Suprapubic skin (tissue), 4 donors: ENCODE results near the gene IRF2BP2. TPM values are rescaled to one million over a fixed set of nuclear protein-coding genes. Genes with fewer than 3 reads are reported as not detected.

Experiments used
- DNase-seq, 2 donors: peaks; one replicate each; pipeline ENCODE4 v3.0.0-alpha.2; 2019; ENCODE audit warnings: low spot score in 2 of 2
- H3K27ac ChIP-seq: fragments of 200-600 bp; sonication (generic); one replicate; pipeline ENCODE4 v1.5.1; 2019
- H3K27me3 ChIP-seq: fragments of 200-600 bp; sonication (generic); one replicate; pipeline ENCODE4 v1.5.1; 2019
- H3K36me3 ChIP-seq: fragments of 200-600 bp; sonication (generic); one replicate; pipeline ENCODE4 v1.5.1; 2019
- H3K4me1 ChIP-seq: fragments of 200-600 bp; sonication (generic); one replicate; pipeline ENCODE4 v1.5.1; 2019
- H3K4me3 ChIP-seq: fragments of 200-600 bp; sonication (generic); one replicate; pipeline ENCODE4 v1.5.1; 2019; ENCODE audit warnings: mild to moderate bottlenecking
- H3K9me3 ChIP-seq: fragments of 200-600 bp; sonication (generic); one replicate; pipeline ENCODE4 v1.5.1; 2019
- CTCF ChIP-seq, 2 donors: fragments of 200-600 bp in 1 of 2; fragments of 450-650 bp in 1 of 2; sonication (generic) in 1 of 2; IDR thresholded peaks; one replicate each; pipeline ENCODE4 v1.5.1; 2016 to 2019; ENCODE audit warnings: antibody characterized with exemption in 2 of 2, mild to moderate bottlenecking in 1 of 2, moderate library complexity in 1 of 2
- EP300 ChIP-seq: sonication (generic); formaldehyde crosslinking; IDR thresholded peaks from one replicate; pipeline ENCODE4 v1.6.1; 2017; ENCODE audit warnings: antibody characterized with exemption
- POLR2A ChIP-seq, 2 donors: fragments of 450-650 bp; IDR thresholded peaks; one replicate each; pipeline ENCODE4 v1.6.1; 2017; ENCODE audit warnings: antibody characterized with exemption in 2 of 2, mild to moderate bottlenecking in 2 of 2, moderate library complexity in 2 of 2
- POLR2AphosphoS5 ChIP-seq, 3 donors: sonication (generic); formaldehyde crosslinking; IDR thresholded peaks; one replicate each; pipeline ENCODE4 v1.6.1; 2017; ENCODE audit warnings: antibody characterized with exemption in 3 of 3
- WGBS: methylation state at CpG from one replicate; pipeline ENCODE4 v1.1.5; 2018; 5-methylcytosine and 5-hydroxymethylcytosine counted together
- total RNA-seq, 4 donors: library from RNA; depleted of rRNA; stranded (reverse); fragments of >200 nt; gene quantifications; one replicate each; pipeline ENCODE4 v1.1.0, GENCODE V29; 2016

The IRF2BP2 gene
- 100 to 1,000 TPM; 129 to 195 (median 159) TPM for total RNA-seq

GRCh38 chr1:234610061-234610665 is at the start of gene IRF2BP2:
Gene IRF2BP2 (minus strand): TSS chr1:234610178. CDS start chr1:234609494, 684 bp downstream.
- under 1% methylated on average over 41 of the region's 62 CpGs for WGBS
- DNase-seq = peak in 1 of 2 donors; percentile 86

GRCh38 chr1:234659538-234659937 is 49.6 kb upstream of the IRF2BP2 start:
- Histone ChIP-seq H3K27me3 (no peaks in the 10 kb centered on the region), H3K36me3 (no peaks in the 10 kb centered on the region), H3K4me3 (no peak overlapping the region), H3K27ac (peak overlapping the region; percentile 85), H3K4me1 (peaks cover 43% of the 10 kb centered on the region), H3K9me3 (no peaks in the 10 kb centered on the region)
- WGBS = 50% methylated on average over 5 of the region's 9 CpGs
- TF ChIP-seq EP300 (no peak), CTCF (IDR thresholded peaks at IDR 0.05) (no peak), POLR2A (IDR thresholded peaks at IDR 0.05) (no peak), POLR2AphosphoS5 (IDR thresholded peaks at IDR 0.05) (no peak)
- no peak for DNase-seq

More at GRCh38 chr1:234610061-234610665, at the start of gene IRF2BP2:
- no peaks in the 10 kb centered on the region for H3K27me3 ChIP-seq
- H3K4me1 ChIP-seq = peaks cover 47% of the 10 kb centered on the region
- TF ChIP-seq POLR2A (IDR thresholded peaks at IDR 0.05) = peak; percentile 10 to 86
- no peak for TF ChIP-seq CTCF (IDR thresholded peaks at IDR 0.05)
- TF ChIP-seq POLR2AphosphoS5 (IDR thresholded peaks at IDR 0.05) = peak in 2 of 3 donors; percentile 22 to 47
- no peak for TF ChIP-seq EP300
- peak within 1 kb of the TSS; percentile 87 for H3K4me3 ChIP-seq
- H3K27ac ChIP-seq = peak within 1 kb of the TSS; percentile 99
- no peaks in the 10 kb centered on the region for H3K9me3 ChIP-seq
- peaks cover 18% of the 10 kb centered on the region for H3K36me3 ChIP-seq

- peak in 1 of 2 donors; percentile 76 for DNase-seq
- Histone ChIP-seq H3K9me3 (no peaks in the 10 kb centered on the region), H3K27me3 (no peaks in the 10 kb centered on the region), H3K4me3 (no peak overlapping the region), H3K4me1 (peaks cover 43% of the 10 kb centered on the region), H3K36me3 (no peaks in the 10 kb centered on the region), H3K27ac (peak overlapping the region; percentile 85)
- TF ChIP-seq POLR2A (IDR thresholded peaks at IDR 0.05) = no peak
- TF ChIP-seq POLR2AphosphoS5 (IDR thresholded peaks at IDR 0.05) = peak in 2 of 3 donors; percentile 92 to 94
- no peak for TF ChIP-seq CTCF (IDR thresholded peaks at IDR 0.05)
- 43% methylated on average over 3 of the region's 3 CpGs for WGBS
Observed at GRCh38 chr1:234658138-234658537, 48.2 kb upstream of the IRF2BP2 start.

- H3K9me3 ChIP-seq = no peaks in the 10 kb centered on the region
- TF ChIP-seq POLR2AphosphoS5 (IDR thresholded peaks at IDR 0.05) (peak in 2 of 3 donors; percentile 4 to 40), EP300 (no peak)
- H3K4me1 ChIP-seq = peaks cover 43% of the 10 kb centered on the region
- no peaks in the 10 kb centered on the region for H3K36me3 ChIP-seq
- peak overlapping the region; percentile 85 for H3K27ac ChIP-seq
- no peaks in the 10 kb centered on the region for H3K27me3 ChIP-seq
- H3K4me3 ChIP-seq = peak overlapping the region; percentile 6
- DNase-seq = no peak
- WGBS = 41% methylated on average over 12 of the region's 12 CpGs
Observed at GRCh38 chr1:234656944-234657654, 47.1 kb upstream of the IRF2BP2 start.

- peaks cover 43% of the 10 kb centered on the region for H3K4me1 ChIP-seq
- no peaks in the 10 kb centered on the region for H3K36me3 ChIP-seq
- peak overlapping the region; percentile 85 for H3K27ac ChIP-seq
- no peaks in the 10 kb centered on the region for H3K9me3 ChIP-seq
- no peaks in the 10 kb centered on the region for H3K27me3 ChIP-seq
- 74% methylated on average over 17 of the region's 17 CpGs for WGBS
- H3K4me3 ChIP-seq = peak overlapping the region; percentile 6
- no peak for DNase-seq
- TF ChIP-seq POLR2AphosphoS5 (IDR thresholded peaks at IDR 0.05) (no peak), CTCF (IDR thresholded peaks at IDR 0.05) (no peak), POLR2A (IDR thresholded peaks at IDR 0.05) (no peak), EP300 (no peak)
Observed at GRCh38 chr1:234656070-234656895, 46.3 kb upstream of the IRF2BP2 start.
